ENCODE measurements around the gene PTPN1. TPM values are rescaled to one million over a fixed set of nuclear protein-coding genes. Genes with fewer than 3 reads are reported as not detected.

The PTPN1 gene
- total and polyA plus RNA-seq, 10 of the 15 experiments (the other 5 are each of a cell fraction or from before 2014, with no cell fraction given): 15.9 to 74.7 (median 43.9) TPM

- H2AFZ ChIP-seq (ENCODE audit: control insufficient read depth, low read depth, low read length): no peak overlapping the region
- H3K9me3 ChIP-seq (replicated peaks; ENCODE audit: control insufficient read depth, insufficient read depth, low read length): no peaks in the 10 kb centered on the region
- in situ Hi-C loops (cut with MboI): no loop called here
- WGBS (ENCODE audit: insufficient coverage, insufficient replicate concordance, low lambda C conversion rate, missing lambda C conversion rate): 21% methylated on average over 10 of the region's 11 CpGs
- SMC1A ChIA-PET (ENCODE audit: uncharacterized antibody, unreplicated experiment): interaction anchor here (0.6 kb wide), 1 partner anchor 250 kb away, joined by 3 read pairs; no protein-coding TSS in a partner anchor
- DNase-seq (ENCODE audit: low read depth, low spot score): no peak
- FAIRE-seq: no peak
- POLR2A ChIA-PET: no interaction called here
- intact Hi-C loops (cut with micrococcal nuclease; ENCODE audit: unreplicated experiment): no loop called here
- no peaks in the 10 kb centered on the region for H3K4me1 ChIP-seq (ENCODE audit: control insufficient read depth, insufficient read depth, low read length)
- RAD21 ChIA-PET (ENCODE audit: unreplicated experiment): no interaction called here
- no peak overlapping the region for H3K27ac ChIP-seq (ENCODE audit: control insufficient read depth, insufficient read depth)
- CTCF ChIA-PET: no interaction called here
- BruUV-seq (replicated peaks): no TSS peak
- H3K79me2 ChIP-seq (ENCODE audit: control insufficient read depth, insufficient read depth, low read length): no peaks in the 10 kb centered on the region
- H4K20me1 ChIP-seq (ENCODE audit: control insufficient read depth, insufficient read depth): no peaks in the 10 kb centered on the region
- H3K27me3 ChIP-seq (replicated peaks in 1 of 2; ENCODE audit: control insufficient read depth in 2 of 2, insufficient read depth in 2 of 2, low read length in 1 of 2): no peaks in the 10 kb centered on the region
- no peak overlapping the region for H3K4me2 ChIP-seq (ENCODE audit: control insufficient read depth, insufficient read depth)
- H3K36me3 ChIP-seq (ENCODE audit: control insufficient read depth in 2 of 2, insufficient read depth in 2 of 2, low read length in 1 of 2): no peaks in the 10 kb centered on the region; a peak in 1 of 4 replicates
- no peak for ATAC-seq
- H3K9ac ChIP-seq (ENCODE audit: control insufficient read depth, insufficient read depth, low read length): no peak overlapping the region
- H3K4me3 ChIP-seq: no peak overlapping the region
- no peak for TF ChIP-seq BCL3 (IDR thresholded peaks at IDR 0.05; ENCODE audit: borderline replicate concordance, insufficient read depth, low read depth, low read length, poor library complexity, severe bottlenecking)
- no peak for TF ChIP-seq ZNF384 (IDR thresholded peaks at IDR 0.05; ENCODE audit: borderline replicate concordance, low read depth, low read length)
- no peak for TF ChIP-seq REST (IDR thresholded peaks at IDR 0.05; ENCODE audit: low read depth, low read length)
- no peak for TF ChIP-seq ZBED1 (IDR thresholded peaks at IDR 0.05; ENCODE audit: borderline replicate concordance)
- TF ChIP-seq MEF2B (IDR thresholded peaks at IDR 0.05; ENCODE audit: partially characterized antibody, poor library complexity, severe bottlenecking): no peak
- TF ChIP-seq SMARCA5 (IDR thresholded peaks at IDR 0.05): no peak
- TF ChIP-seq GATAD2B (conservative IDR thresholded peaks at IDR 0.05; ENCODE audit: low read depth): no peak
- TF ChIP-seq, protein P1, sequence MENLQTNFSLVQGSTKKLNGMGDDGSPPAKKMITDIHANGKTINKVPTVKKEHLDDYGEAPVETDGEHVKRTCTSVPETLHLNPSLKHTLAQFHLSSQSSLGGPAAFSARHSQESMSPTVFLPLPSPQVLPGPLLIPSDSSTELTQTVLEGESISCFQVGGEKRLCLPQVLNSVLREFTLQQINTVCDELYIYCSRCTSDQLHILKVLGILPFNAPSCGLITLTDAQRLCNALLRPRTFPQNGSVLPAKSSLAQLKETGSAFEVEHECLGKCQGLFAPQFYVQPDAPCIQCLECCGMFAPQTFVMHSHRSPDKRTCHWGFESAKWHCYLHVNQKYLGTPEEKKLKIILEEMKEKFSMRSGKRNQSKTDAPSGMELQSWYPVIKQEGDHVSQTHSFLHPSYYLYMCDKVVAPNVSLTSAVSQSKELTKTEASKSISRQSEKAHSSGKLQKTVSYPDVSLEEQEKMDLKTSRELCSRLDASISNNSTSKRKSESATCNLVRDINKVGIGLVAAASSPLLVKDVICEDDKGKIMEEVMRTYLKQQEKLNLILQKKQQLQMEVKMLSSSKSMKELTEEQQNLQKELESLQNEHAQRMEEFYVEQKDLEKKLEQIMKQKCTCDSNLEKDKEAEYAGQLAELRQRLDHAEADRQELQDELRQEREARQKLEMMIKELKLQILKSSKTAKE (IDR thresholded peaks at IDR 0.05; ENCODE audit: low read depth, poor library complexity, severe bottlenecking): no peak
- no peak for TF ChIP-seq ZZZ3 (IDR thresholded peaks at IDR 0.05; ENCODE audit: control insufficient read depth, insufficient read length, low read depth)
- TF ChIP-seq ETV6 (conservative IDR thresholded peaks at IDR 0.05 in 1 of 2, IDR thresholded peaks at IDR 0.05 in 1 of 2; ENCODE audit: borderline replicate concordance in 1 of 2, low read depth in 1 of 2): no peak
- TF ChIP-seq MTA2 (IDR thresholded peaks at IDR 0.05; ENCODE audit: low read depth): no peak
- no peak for TF ChIP-seq POU2F2 (IDR thresholded peaks at IDR 0.05; ENCODE audit: borderline replicate concordance, low read depth, low read length)
- TF ChIP-seq NR2C1 (IDR thresholded peaks at IDR 0.05): no peak
- no peak for TF ChIP-seq EP300 (IDR thresholded peaks at IDR 0.05; ENCODE audit: borderline replicate concordance in 1 of 2, control insufficient read depth in 1 of 2, low read depth in 2 of 2, low read length in 2 of 2)
- TF ChIP-seq POLR2AphosphoS2 (IDR thresholded peaks at IDR 0.05; ENCODE audit: low read depth, low read length): no peak
- TF ChIP-seq NR2F1 (conservative IDR thresholded peaks at IDR 0.05): no peak
- TF ChIP-seq TARDBP (IDR thresholded peaks at IDR 0.05; ENCODE audit: borderline replicate concordance): no peak
- no peak for TF ChIP-seq KDM1A (IDR thresholded peaks at IDR 0.05; ENCODE audit: borderline replicate concordance)
Observed at GRCh38 chr20:50594231-50594590, 84.0 kb downstream of the PTPN1 start.

Data from GM12878 (cell line).